Activated B cell treated with CpG ODN at 0.5 μM for 24 hours (primary cell): ENCODE data around the gene RGS7. TPM values are rescaled to one million over a fixed set of nuclear protein-coding genes. Genes with fewer than 3 reads are reported as not detected.

Experiments
- ATAC-seq: fragments of 200-7000 bp; cut with Tn5 transposase; one replicate; pipeline ENCODE4 v1.10.0; 2021; ENCODE audit warnings: low read depth, mild to moderate bottlenecking, moderate library complexity
- CTCF ChIA-PET: fragments of 350-600 bp; sonication (Branson Sonifier 250); formaldehyde crosslinking; loops from one replicate; lab custom pipeline; 2021; ENCODE audit warnings: antibody characterized with exemption; lab: Charles Lee
- POLR2A ChIA-PET: fragments of 350-600 bp; sonication (Branson Sonifier 250); formaldehyde crosslinking; loops from one replicate; lab custom pipeline; 2021; ENCODE audit warnings: antibody characterized with exemption; lab: Charles Lee
- DNase-seq: peaks from one replicate; pipeline ENCODE4 v3.0.0; 2022
- H3K27ac Mint-ChIP-seq: one replicate; pipeline ENCODE4 v1.8.0; 2020; ENCODE audit warnings: mixed read lengths
- H3K27me3 Mint-ChIP-seq: one replicate; pipeline ENCODE4 v1.8.0; 2021; ENCODE audit warnings: mixed read lengths
- H3K36me3 Mint-ChIP-seq: one replicate; pipeline ENCODE4 v1.8.0; 2021; ENCODE audit warnings: low read depth, mixed read lengths
- H3K4me1 Mint-ChIP-seq: one replicate; pipeline ENCODE4 v1.8.0; 2021; ENCODE audit warnings: mixed read lengths
- H3K4me3 Mint-ChIP-seq: one replicate; pipeline ENCODE4 v1.8.0; 2020; ENCODE audit warnings: mild to moderate bottlenecking, mixed read lengths
- H3K9me3 Mint-ChIP-seq: one replicate; pipeline ENCODE4 v1.8.0; 2020; ENCODE audit warnings: mixed read lengths
- CTCF ChIP-seq: fragments of 200-600 bp; IDR thresholded peaks from one replicate; pipeline ENCODE4 v1.8.0; 2022; ENCODE audit warnings: antibody characterized with exemption, mild to moderate bottlenecking
- intact Hi-C: fragments of 100-400 bp; cut with micrococcal nuclease; formaldehyde crosslinking; loops from one replicate; pipeline ENCODE4 v1.15.1; 2024
- total RNA-seq: library from RNA; stranded (reverse); gene quantifications from 2 replicates; pipeline ENCODE4 v1.2.3, GENCODE V29; 2022

The RGS7 gene
- total RNA-seq, 1 donor from 2014 or later: 0.49 TPM

GRCh38 chr1:241266121-241266520 is 90.9 kb downstream of the RGS7 start:
- intact Hi-C loops: no loop called here
- ChIA-PET CTCF (no interaction called here), POLR2A (no interaction called here)
- DNase-seq (no peak), ATAC-seq (no peak)
- no peaks in the 10 kb centered on the region for H3K27me3 Mint-ChIP-seq
- no peak overlapping the region for H3K4me3 Mint-ChIP-seq
- H3K9me3 Mint-ChIP-seq: no peaks in the 10 kb centered on the region
- no peaks in the 10 kb centered on the region for H3K4me1 Mint-ChIP-seq
- no peak for TF ChIP-seq CTCF
- no peak overlapping the region for H3K27ac Mint-ChIP-seq
- H3K36me3 Mint-ChIP-seq: no peaks in the 10 kb centered on the region

- Mint-ChIP-seq H3K4me3 (no peak overlapping the region), H3K9me3 (no peaks in the 10 kb centered on the region), H3K27me3 (no peaks in the 10 kb centered on the region), H3K4me1 (no peaks in the 10 kb centered on the region), H3K27ac (no peak overlapping the region), H3K36me3 (no peaks in the 10 kb centered on the region)
- no peak for TF ChIP-seq CTCF
- CTCF ChIA-PET: no interaction called here
- DNase-seq (no peak), ATAC-seq (no peak)
- POLR2A ChIA-PET: no interaction called here
- intact Hi-C loops: no loop called here
These were observed 91.6 kb downstream of the RGS7 start for GRCh38 chr1:241265428-241265827.

GRCh38 chr1:241263346-241263745 is 93.7 kb downstream of the RGS7 start:
- H3K4me3 Mint-ChIP-seq: no peak overlapping the region
- no peak for ATAC-seq
- no peaks in the 10 kb centered on the region for H3K27me3 Mint-ChIP-seq
- ChIA-PET POLR2A (no interaction called here), CTCF (no interaction called here)
- H3K9me3 Mint-ChIP-seq: no peaks in the 10 kb centered on the region
- H3K4me1 Mint-ChIP-seq: no peaks in the 10 kb centered on the region
- intact Hi-C loops: no loop called here
- H3K36me3 Mint-ChIP-seq: no peaks in the 10 kb centered on the region
- no peak overlapping the region for H3K27ac Mint-ChIP-seq
- no peak for DNase-seq
- no peak for TF ChIP-seq CTCF

- ATAC-seq (no peak), DNase-seq (no peak)
- H3K4me1 Mint-ChIP-seq: no peaks in the 10 kb centered on the region
- POLR2A ChIA-PET: no interaction called here
- no peak for TF ChIP-seq CTCF
- no peak overlapping the region for H3K4me3 Mint-ChIP-seq
- H3K27me3 Mint-ChIP-seq: no peaks in the 10 kb centered on the region
- intact Hi-C loops: no loop called here
- CTCF ChIA-PET: no interaction called here
- peaks cover 5% of the 10 kb centered on the region for H3K9me3 Mint-ChIP-seq
- H3K36me3 Mint-ChIP-seq: no peaks in the 10 kb centered on the region
- no peak overlapping the region for H3K27ac Mint-ChIP-seq
These were observed 103.5 kb downstream of the RGS7 start for GRCh38 chr1:241253471-241253870.

GRCh38 chr1:241250465-241250864 is 106.5 kb downstream of the RGS7 start:
- POLR2A ChIA-PET: no interaction called here

More at GRCh38 chr1:241250465-241250864, 106.5 kb downstream of the RGS7 start:
- H3K27ac Mint-ChIP-seq: no peak overlapping the region
- DNase-seq (no peak), ATAC-seq (no peak)
- H3K4me3 Mint-ChIP-seq: no peak overlapping the region
- H3K36me3 Mint-ChIP-seq: no peaks in the 10 kb centered on the region
- intact Hi-C loops: no loop called here
- peaks cover 7% of the 10 kb centered on the region for H3K9me3 Mint-ChIP-seq
- no peak for TF ChIP-seq CTCF
- no peaks in the 10 kb centered on the region for H3K4me1 Mint-ChIP-seq
- CTCF ChIA-PET: no interaction called here
- H3K27me3 Mint-ChIP-seq: no peaks in the 10 kb centered on the region
